Bronchial epithelial cell (primary cell): ENCODE measurements around the gene CCNYL1. TPM values are rescaled to one million over a fixed set of nuclear protein-coding genes. Genes with fewer than 3 reads are reported as not detected.

Experiments used
- DNase-seq: peaks from one replicate; pipeline ENCODE4 v3.0.0-alpha.2; 2010; ENCODE audit warnings: low read depth
- FAIRE-seq: peaks from 2 replicates; lab custom pipeline; 2011; peaks lifted over from hg19 to GRCh38; lab: Jason Lieb, UNC
- H3K27me3 ChIP-seq: 2 replicates; pipeline ENCODE4 v1.5.1; 2011; ENCODE audit warnings: low read length; ENCODE audit not compliant: control insufficient read depth, insufficient read depth
- H3K36me3 ChIP-seq: 2 replicates; pipeline ENCODE4 v1.5.1; 2011; ENCODE audit warnings: low read length; ENCODE audit not compliant: control insufficient read depth, insufficient read depth
- H3K4me3 ChIP-seq: 2 replicates; pipeline ENCODE4 v1.5.1; 2011; ENCODE audit warnings: mild to moderate bottlenecking, low read depth, low read length, control low read depth
- total RNA-seq: library from RNA; depleted of rRNA; stranded (reverse); fragments of >200 nt; gene quantifications from 2 replicates; pipeline ENCODE4 v1.2.1, GENCODE V29; 2014
- TF ChIP-seq, protein P1 (sequence below): IDR thresholded peaks from 2 replicates; pipeline ENCODE4 v1.5.1; 2011; ENCODE audit warnings: mild to moderate bottlenecking, moderate library complexity, low read length, control low read depth, inconsistent platforms; ENCODE audit not compliant: insufficient read depth, severe bottlenecking

Gene CCNYL1
- total RNA-seq, 1 donor from 2014 or later = 5.5 TPM

DNA sequence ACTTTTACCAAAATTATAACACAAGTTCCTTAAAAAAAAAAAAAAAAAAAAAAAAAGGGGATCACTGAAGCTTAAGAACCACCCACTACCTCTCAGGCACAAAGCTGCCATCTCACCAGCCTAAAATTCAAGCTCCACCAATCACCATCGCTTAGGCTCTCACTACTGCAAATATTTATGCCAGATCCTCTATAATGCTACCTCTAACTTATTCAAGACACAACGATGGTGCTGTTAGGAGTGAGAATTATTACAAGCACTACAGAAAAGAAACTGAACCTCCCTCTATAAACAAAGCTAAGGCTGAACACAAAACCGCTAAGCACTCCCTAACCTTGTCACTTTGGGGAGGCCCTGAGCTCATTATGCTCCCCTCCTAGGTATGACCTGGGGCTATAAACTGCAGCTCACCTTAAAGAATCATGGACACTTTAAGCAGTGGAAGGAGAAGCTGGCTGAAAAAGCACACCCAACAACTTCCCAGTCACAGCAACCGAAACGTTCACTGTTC lies 54.7 kb downstream of the CCNYL1 start:
- Histone ChIP-seq H3K27me3 (no peaks in the 10 kb centered on the region), H3K4me3 (no peak overlapping the region), H3K36me3 (peaks cover 10% of the 10 kb centered on the region)
- TF ChIP-seq, protein P1, sequence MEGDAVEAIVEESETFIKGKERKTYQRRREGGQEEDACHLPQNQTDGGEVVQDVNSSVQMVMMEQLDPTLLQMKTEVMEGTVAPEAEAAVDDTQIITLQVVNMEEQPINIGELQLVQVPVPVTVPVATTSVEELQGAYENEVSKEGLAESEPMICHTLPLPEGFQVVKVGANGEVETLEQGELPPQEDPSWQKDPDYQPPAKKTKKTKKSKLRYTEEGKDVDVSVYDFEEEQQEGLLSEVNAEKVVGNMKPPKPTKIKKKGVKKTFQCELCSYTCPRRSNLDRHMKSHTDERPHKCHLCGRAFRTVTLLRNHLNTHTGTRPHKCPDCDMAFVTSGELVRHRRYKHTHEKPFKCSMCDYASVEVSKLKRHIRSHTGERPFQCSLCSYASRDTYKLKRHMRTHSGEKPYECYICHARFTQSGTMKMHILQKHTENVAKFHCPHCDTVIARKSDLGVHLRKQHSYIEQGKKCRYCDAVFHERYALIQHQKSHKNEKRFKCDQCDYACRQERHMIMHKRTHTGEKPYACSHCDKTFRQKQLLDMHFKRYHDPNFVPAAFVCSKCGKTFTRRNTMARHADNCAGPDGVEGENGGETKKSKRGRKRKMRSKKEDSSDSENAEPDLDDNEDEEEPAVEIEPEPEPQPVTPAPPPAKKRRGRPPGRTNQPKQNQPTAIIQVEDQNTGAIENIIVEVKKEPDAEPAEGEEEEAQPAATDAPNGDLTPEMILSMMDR = no peak
- FAIRE-seq (no peak), DNase-seq (no peak)

DNA sequence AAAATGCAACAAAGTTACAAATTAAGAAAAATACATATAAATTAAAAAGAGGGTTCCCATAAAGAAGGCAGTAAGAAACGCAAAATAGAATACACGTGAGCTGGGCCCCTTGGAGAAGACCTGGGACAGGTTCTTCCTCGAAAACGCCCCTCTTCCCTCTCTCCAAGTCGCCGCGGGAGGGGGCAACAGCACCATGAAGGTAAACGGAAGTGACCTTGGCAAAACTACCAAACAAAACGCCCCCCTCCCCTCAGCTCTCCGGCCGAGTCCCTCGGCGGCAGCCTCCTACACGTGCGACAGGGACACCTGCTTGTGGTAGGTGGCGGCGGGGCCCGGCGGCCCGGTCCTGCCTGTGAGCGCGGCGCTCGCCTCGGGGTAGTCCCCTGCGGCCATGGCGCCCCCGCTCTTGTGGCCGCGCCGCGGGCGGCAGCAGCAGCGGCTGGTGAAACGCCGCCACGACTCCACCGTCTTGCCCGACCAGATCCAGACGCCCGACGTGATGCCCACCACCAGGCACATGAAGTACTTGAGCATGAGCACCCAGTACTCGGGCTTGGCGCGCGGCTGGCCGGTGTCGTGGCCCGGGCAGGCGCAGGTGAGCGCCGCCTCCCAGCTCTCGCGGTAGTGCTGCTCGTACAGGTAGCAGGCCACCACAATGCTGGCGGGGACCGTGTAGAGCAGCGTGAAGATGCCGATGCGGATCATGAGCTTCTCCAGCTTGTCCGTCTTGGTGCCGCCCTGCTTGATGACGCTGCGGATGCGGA lies 55.4 kb downstream of the CCNYL1 start:
- DNase-seq (no peak), FAIRE-seq (no peak)
- TF ChIP-seq, protein P1 = no peak
- peaks cover 10% of the 10 kb centered on the region for H3K36me3 ChIP-seq
- peak overlapping the region; percentile 18 for H3K4me3 ChIP-seq
- no peaks in the 10 kb centered on the region for H3K27me3 ChIP-seq

DNA sequence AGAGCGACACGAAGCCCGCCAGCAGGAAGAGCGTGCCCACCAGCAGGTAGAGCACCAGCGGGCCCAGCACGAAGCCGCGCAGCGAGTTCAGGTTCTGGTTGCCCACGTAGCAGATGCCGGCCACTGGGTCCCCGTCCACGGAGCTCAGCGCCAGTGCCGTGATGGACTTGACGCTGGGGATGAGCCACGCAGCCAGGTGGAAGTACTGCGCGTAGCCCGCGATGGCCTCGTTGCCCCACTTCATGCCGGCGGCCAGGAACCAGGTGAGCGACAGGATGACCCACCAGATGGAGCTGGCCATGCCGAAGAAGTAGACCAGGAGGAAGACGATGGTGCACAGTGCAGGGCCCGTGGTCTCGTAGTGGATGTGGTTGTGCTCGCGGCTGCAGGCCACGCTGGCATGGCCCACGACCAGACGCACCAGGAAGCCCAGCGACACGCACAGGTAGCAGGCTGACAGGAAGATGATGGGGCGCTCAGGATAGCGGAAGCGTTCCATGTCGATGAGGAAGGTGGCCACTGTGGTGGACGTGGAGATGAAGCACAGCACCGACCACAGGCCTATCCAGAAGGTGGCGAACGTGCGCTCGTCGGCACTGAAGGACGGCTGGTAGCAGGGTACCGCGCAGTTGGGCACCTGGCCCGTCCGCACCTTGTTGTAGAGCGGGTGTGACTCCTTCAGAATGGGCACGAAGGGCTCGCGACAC lies 56.2 kb downstream of the CCNYL1 start:
- TF ChIP-seq, protein P1 = peak; percentile 68
- Histone ChIP-seq H3K27me3 (no peaks in the 10 kb centered on the region), H3K36me3 (peaks cover 7% of the 10 kb centered on the region), H3K4me3 (peak overlapping the region; percentile 79)
- FAIRE-seq (no peak), DNase-seq (peak; percentile 38)

DNA sequence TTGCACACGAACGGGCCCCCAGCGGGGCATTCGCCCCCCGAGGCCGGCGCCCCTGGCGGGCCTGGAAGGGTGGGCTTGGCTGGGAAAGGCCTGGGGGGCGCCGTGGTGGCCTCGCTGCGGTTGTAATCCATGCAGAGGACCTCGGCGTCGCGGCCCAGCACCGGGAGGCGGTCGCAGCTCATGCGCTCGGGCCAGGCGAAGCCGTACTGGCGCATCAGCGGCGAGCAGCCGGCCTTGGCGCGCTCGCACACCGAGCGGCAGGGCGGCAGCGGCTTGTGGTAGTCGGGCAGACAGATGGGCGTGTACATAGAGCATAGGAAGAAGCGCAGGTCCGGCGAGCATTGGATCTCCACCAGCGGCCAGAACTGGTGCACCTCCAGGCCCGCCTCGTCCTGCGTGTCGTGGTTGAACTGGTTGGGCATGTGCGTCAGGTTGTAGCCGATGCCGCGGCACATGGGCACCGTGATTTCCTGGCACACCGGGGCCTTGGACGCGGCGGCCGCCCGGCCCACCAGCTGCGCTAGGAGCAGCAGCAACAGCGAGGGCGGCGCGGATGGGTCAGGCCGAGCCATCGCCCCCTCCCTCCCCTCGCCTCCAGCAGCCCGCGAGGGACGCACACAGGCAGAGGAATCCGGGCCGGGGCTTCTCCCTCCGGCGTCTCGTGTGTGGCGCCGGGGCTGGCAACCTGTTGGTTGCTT lies 56.9 kb downstream of the CCNYL1 start:
- TF ChIP-seq, protein P1 = no peak
- Histone ChIP-seq H3K4me3 (peak overlapping the region; percentile 79), H3K27me3 (no peaks in the 10 kb centered on the region), H3K36me3 (peaks cover 7% of the 10 kb centered on the region)
- no peak for DNase-seq
- FAIRE-seq = no peak

DNA sequence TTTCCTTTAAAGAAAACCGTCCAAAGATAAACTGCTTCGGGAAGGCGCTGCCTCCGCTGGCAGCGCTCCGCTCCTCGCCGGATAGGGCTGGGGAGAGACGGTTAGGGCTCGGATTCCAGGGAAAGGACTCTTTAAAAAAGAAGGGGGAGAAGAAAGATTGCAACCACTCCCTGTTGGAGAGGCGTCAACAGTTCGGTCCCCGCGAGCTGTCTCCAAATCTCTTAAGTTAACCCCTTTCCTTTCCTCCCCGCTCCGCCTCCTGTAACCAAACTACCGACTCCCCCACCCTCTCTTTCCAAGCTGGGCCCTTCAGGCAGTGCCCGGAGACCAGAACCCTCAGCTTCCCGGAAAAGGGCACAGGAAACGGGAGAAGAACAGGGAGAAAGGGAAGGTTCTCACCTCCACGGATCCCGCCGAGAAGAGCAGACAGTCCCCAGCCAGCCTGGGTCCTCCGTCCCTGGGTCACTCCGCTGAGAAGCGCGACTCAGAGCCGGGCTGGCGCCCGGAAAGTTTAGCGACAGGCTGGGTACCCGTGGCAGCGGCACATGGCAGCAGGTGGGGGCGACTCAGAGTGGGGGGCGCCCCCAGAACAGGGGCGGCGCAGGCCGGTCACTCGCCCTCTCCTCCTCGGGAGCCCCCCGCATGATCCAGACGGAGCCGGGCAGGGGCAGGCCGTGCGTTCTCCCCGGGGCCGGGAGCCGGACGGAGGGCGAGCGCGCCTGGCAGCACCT lies 57.6 kb downstream of the CCNYL1 start:
- Histone ChIP-seq H3K4me3 (peak overlapping the region; percentile 79), H3K36me3 (peaks cover 7% of the 10 kb centered on the region), H3K27me3 (no peaks in the 10 kb centered on the region)
- TF ChIP-seq, protein P1 = no peak
- FAIRE-seq = no peak
- no peak for DNase-seq
